Measurements from ENCODE around the gene CACNG3.

The CACNG3 gene

DNA sequence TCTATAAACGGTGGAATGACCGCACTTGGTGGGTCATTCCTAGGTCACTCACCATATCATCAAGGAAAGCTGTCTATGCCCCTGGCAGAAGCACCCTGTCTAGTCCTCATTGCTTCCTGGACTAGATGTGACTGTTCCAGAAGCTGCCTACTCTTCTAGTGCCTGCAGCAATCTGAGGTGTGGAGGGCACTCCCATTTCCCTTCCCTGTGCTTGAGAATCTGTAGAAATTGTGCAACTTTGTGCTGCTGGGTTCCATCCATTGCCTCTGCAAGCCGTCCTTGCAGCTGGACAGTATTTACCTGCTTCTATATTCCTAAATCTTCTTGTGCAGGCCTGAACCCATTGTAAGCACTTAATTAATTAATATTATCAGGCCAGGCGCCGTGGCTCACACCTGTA lies 52.1 kb downstream of the CACNG3 start:
- DNase-seq: no peak
- Histone ChIP-seq H2AK5ac (ENCODE audit: low read length) (no peak overlapping the region), H3K27ac (ENCODE audit: low read depth, low read length) (no peak overlapping the region), H3K79me2 (ENCODE audit: control insufficient read depth, insufficient read depth, low read length) (no peaks in the 10 kb centered on the region), H3K18ac (ENCODE audit: low read length) (no peak overlapping the region), H3K9ac (ENCODE audit: low read length) (no peak overlapping the region), H3K4ac (ENCODE audit: low read depth, low read length) (no peak overlapping the region), H2BK15ac (replicated peaks; ENCODE audit: low read depth) (no peak overlapping the region), H3K36me3 (ENCODE audit: control insufficient read depth, insufficient read depth, low read length) (no peaks in the 10 kb centered on the region), H3K23ac (ENCODE audit: low read length) (no peak overlapping the region), H3K4me1 (ENCODE audit: control insufficient read depth, low read depth, low read length) (no peaks in the 10 kb centered on the region), H3K27me3 (ENCODE audit: insufficient read depth, low read length, poor library complexity) (no peaks in the 10 kb centered on the region), H3K79me1 (ENCODE audit: low read length) (no peaks in the 10 kb centered on the region), H4K5ac (ENCODE audit: low read length) (no peak overlapping the region), H3K4me2 (ENCODE audit: low read length) (no peak overlapping the region), H3K4me3 (ENCODE audit: low read length) (no peak overlapping the region), H4K8ac (ENCODE audit: low read depth, low read length) (no peak overlapping the region), H2BK120ac (ENCODE audit: low read depth, low read length) (no peak overlapping the region), H3K56ac (ENCODE audit: low read length) (no peak overlapping the region), H2BK5ac (ENCODE audit: low read length) (no peak overlapping the region)
- no CpG with 5 or more reads among the region's 5 CpGs for WGBS (ENCODE audit: extremely low coverage, insufficient coverage, low lambda C conversion rate)

- no peak overlapping the region for H3K23ac ChIP-seq (ENCODE audit: low read length)
- DNase-seq: peak; percentile 31
- H3K4me2 ChIP-seq (ENCODE audit: low read length): no peak overlapping the region
- H4K8ac ChIP-seq (ENCODE audit: low read depth, low read length): no peak overlapping the region
- no peak overlapping the region for H3K9ac ChIP-seq (ENCODE audit: low read length)
- no peak overlapping the region for H2AK5ac ChIP-seq (ENCODE audit: low read length)
- no peaks in the 10 kb centered on the region for H3K36me3 ChIP-seq (ENCODE audit: control insufficient read depth, insufficient read depth, low read length)
- H2BK5ac ChIP-seq (ENCODE audit: low read length): no peak overlapping the region
- H3K79me1 ChIP-seq (ENCODE audit: low read length): no peaks in the 10 kb centered on the region
- no peaks in the 10 kb centered on the region for H3K27me3 ChIP-seq (ENCODE audit: insufficient read depth, low read length, poor library complexity)
- H3K4me1 ChIP-seq (ENCODE audit: control insufficient read depth, low read depth, low read length): no peaks in the 10 kb centered on the region
- H3K4me3 ChIP-seq (ENCODE audit: low read length): no peak overlapping the region
- H3K4ac ChIP-seq (ENCODE audit: low read depth, low read length): no peak overlapping the region
- no peaks in the 10 kb centered on the region for H3K79me2 ChIP-seq (ENCODE audit: control insufficient read depth, insufficient read depth, low read length)
- no peak overlapping the region for H2BK120ac ChIP-seq (ENCODE audit: low read depth, low read length)
- H3K56ac ChIP-seq (ENCODE audit: low read length): no peak overlapping the region
- H3K18ac ChIP-seq (ENCODE audit: low read length): no peak overlapping the region
- H4K5ac ChIP-seq (ENCODE audit: low read length): no peak overlapping the region
- H3K27ac ChIP-seq (ENCODE audit: low read depth, low read length): no peak overlapping the region
- H2BK15ac ChIP-seq (replicated peaks; ENCODE audit: low read depth): no peak overlapping the region
- no CpG with 5 or more reads among the region's 13 CpGs for WGBS (ENCODE audit: extremely low coverage, insufficient coverage, low lambda C conversion rate)
These were observed 53.4 kb downstream of the CACNG3 start for GRCh38 chr16:24309258-24310142.

DNA sequence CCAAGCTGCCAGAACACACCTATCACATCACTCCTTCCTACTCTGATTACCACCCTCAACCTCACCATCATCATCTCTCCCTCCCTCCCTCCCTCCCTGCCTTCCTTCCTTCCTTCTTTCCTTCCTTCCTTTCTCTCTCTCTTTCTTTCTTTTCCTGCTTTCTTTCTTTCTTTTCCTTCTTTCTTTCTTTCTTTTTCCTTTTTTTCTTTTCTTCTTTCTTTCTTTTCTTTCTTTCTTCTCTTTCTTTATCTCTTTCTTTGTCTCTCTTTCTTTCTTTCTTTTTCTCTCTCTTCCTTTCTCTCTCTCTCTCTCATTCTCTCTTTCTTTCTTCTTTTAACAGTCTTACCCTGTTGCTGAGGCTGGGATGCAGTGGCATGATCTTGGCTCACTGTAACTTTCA lies 59.2 kb downstream of the CACNG3 start:
- H3K4me3 ChIP-seq (ENCODE audit: low read length): no peak overlapping the region
- H3K79me1 ChIP-seq (ENCODE audit: low read length): no peaks in the 10 kb centered on the region
- no peak overlapping the region for H3K27ac ChIP-seq (ENCODE audit: low read depth, low read length)
- no peak overlapping the region for H3K23ac ChIP-seq (ENCODE audit: low read length)
- H3K27me3 ChIP-seq (ENCODE audit: insufficient read depth, low read length, poor library complexity): no peaks in the 10 kb centered on the region
- H4K8ac ChIP-seq (ENCODE audit: low read depth, low read length): no peak overlapping the region
- H4K5ac ChIP-seq (ENCODE audit: low read length): no peak overlapping the region
- H3K4me2 ChIP-seq (ENCODE audit: low read length): no peak overlapping the region
- H3K4ac ChIP-seq (ENCODE audit: low read depth, low read length): no peak overlapping the region
- no peak for DNase-seq
- no peak overlapping the region for H2BK15ac ChIP-seq (replicated peaks; ENCODE audit: low read depth)
- no peaks in the 10 kb centered on the region for H3K4me1 ChIP-seq (ENCODE audit: control insufficient read depth, low read depth, low read length)
- H2BK5ac ChIP-seq (ENCODE audit: low read length): no peak overlapping the region
- H2BK120ac ChIP-seq (ENCODE audit: low read depth, low read length): no peak overlapping the region
- H3K56ac ChIP-seq (ENCODE audit: low read length): no peak overlapping the region
- H3K36me3 ChIP-seq (ENCODE audit: control insufficient read depth, insufficient read depth, low read length): no peaks in the 10 kb centered on the region
- no peak overlapping the region for H3K9ac ChIP-seq (ENCODE audit: low read length)
- no peak overlapping the region for H2AK5ac ChIP-seq (ENCODE audit: low read length)
- H3K79me2 ChIP-seq (ENCODE audit: control insufficient read depth, insufficient read depth, low read length): no peaks in the 10 kb centered on the region
- no peak overlapping the region for H3K18ac ChIP-seq (ENCODE audit: low read length)

GRCh38 chr16:24318680-24319079 lies 62.5 kb downstream of the CACNG3 start:
- H3K18ac ChIP-seq (ENCODE audit: low read length): no peak overlapping the region
- H2BK15ac ChIP-seq (replicated peaks; ENCODE audit: low read depth): no peak overlapping the region
- H3K56ac ChIP-seq (ENCODE audit: low read length): no peak overlapping the region
- H3K27ac ChIP-seq (ENCODE audit: low read depth, low read length): no peak overlapping the region
- H3K4me3 ChIP-seq (ENCODE audit: low read length): no peak overlapping the region
- H2BK120ac ChIP-seq (ENCODE audit: low read depth, low read length): no peak overlapping the region
- no peak overlapping the region for H4K8ac ChIP-seq (ENCODE audit: low read depth, low read length)
- H3K4me1 ChIP-seq (ENCODE audit: control insufficient read depth, low read depth, low read length): no peaks in the 10 kb centered on the region
- no CpG with 5 or more reads among the region's 1 CpG for whole genome bisulfite sequencing (ENCODE audit: extremely low coverage, insufficient coverage, low lambda C conversion rate)
- no peak overlapping the region for H2AK5ac ChIP-seq (ENCODE audit: low read length)
- H3K9ac ChIP-seq (ENCODE audit: low read length): no peak overlapping the region
- no peak overlapping the region for H2BK5ac ChIP-seq (ENCODE audit: low read length)
- no peaks in the 10 kb centered on the region for H3K27me3 ChIP-seq (ENCODE audit: insufficient read depth, low read length, poor library complexity)
- H3K36me3 ChIP-seq (ENCODE audit: control insufficient read depth, insufficient read depth, low read length): no peaks in the 10 kb centered on the region
- H4K5ac ChIP-seq (ENCODE audit: low read length): no peak overlapping the region
- H3K4ac ChIP-seq (ENCODE audit: low read depth, low read length): no peak overlapping the region
- no peaks in the 10 kb centered on the region for H3K79me2 ChIP-seq (ENCODE audit: control insufficient read depth, insufficient read depth, low read length)
- H3K79me1 ChIP-seq (ENCODE audit: low read length): no peaks in the 10 kb centered on the region
- DNase-seq: peak; percentile 64
- H3K23ac ChIP-seq (ENCODE audit: low read length): no peak overlapping the region
- H3K4me2 ChIP-seq (ENCODE audit: low read length): no peak overlapping the region

- Histone ChIP-seq H3K23ac (ENCODE audit: low read length) (no peak overlapping the region), H4K5ac (ENCODE audit: low read length) (no peak overlapping the region), H3K27me3 (ENCODE audit: insufficient read depth, low read length, poor library complexity) (no peaks in the 10 kb centered on the region), H2AK5ac (ENCODE audit: low read length) (no peak overlapping the region), H3K56ac (ENCODE audit: low read length) (no peak overlapping the region), H3K36me3 (ENCODE audit: control insufficient read depth, insufficient read depth, low read length) (no peaks in the 10 kb centered on the region), H3K9ac (ENCODE audit: low read length) (no peak overlapping the region), H3K27ac (ENCODE audit: low read depth, low read length) (no peak overlapping the region), H2BK15ac (replicated peaks; ENCODE audit: low read depth) (no peak overlapping the region), H3K4ac (ENCODE audit: low read depth, low read length) (no peak overlapping the region), H4K8ac (ENCODE audit: low read depth, low read length) (no peak overlapping the region), H3K79me1 (ENCODE audit: low read length) (no peaks in the 10 kb centered on the region), H3K4me2 (ENCODE audit: low read length) (no peak overlapping the region), H3K4me1 (ENCODE audit: control insufficient read depth, low read depth, low read length) (no peaks in the 10 kb centered on the region), H3K79me2 (ENCODE audit: control insufficient read depth, insufficient read depth, low read length) (no peaks in the 10 kb centered on the region), H3K4me3 (ENCODE audit: low read length) (no peak overlapping the region), H3K18ac (ENCODE audit: low read length) (no peak overlapping the region), H2BK120ac (ENCODE audit: low read depth, low read length) (no peak overlapping the region), H2BK5ac (ENCODE audit: low read length) (no peak overlapping the region)
- no CpG with 5 or more reads among the region's 5 CpGs for WGBS (ENCODE audit: extremely low coverage, insufficient coverage, low lambda C conversion rate)
- DNase-seq: no peak
These were observed 63.1 kb downstream of the CACNG3 start for GRCh38 chr16:24319126-24319814.

Measured in mesendoderm (in vitro differentiated cells).